H9 (cell line): Measurements from ENCODE around the gene PLCH1. TPM values are rescaled to one million over a fixed set of nuclear protein-coding genes. Genes with fewer than 3 reads are reported as not detected.

Experiments
- DNase-seq: peaks from one replicate; pipeline ENCODE4 v3.0.0-alpha.2; 2017
- H2AFZ ChIP-seq: one replicate; pipeline ENCODE4 v1.6.1; 2013; ENCODE audit warnings: mild to moderate bottlenecking, low read length, control low read depth, moderate library complexity
- H2AK5ac ChIP-seq: 2 replicates; pipeline ENCODE4 v1.6.1; 2013; ENCODE audit warnings: low read length, control low read depth, mixed read lengths; ENCODE audit not compliant: insufficient read length
- H2BK120ac ChIP-seq: one replicate; pipeline ENCODE4 v1.6.1; 2013; ENCODE audit warnings: low read depth, mild to moderate bottlenecking, low read length, control low read depth, inconsistent platforms; ENCODE audit not compliant: poor library complexity, severe bottlenecking
- H2BK12ac ChIP-seq: 2 replicates; pipeline ENCODE4 v1.6.1; 2013; ENCODE audit warnings: low read length, control low read depth, mixed read lengths, low read depth; ENCODE audit not compliant: insufficient read length
- H2BK15ac ChIP-seq: 2 replicates; pipeline ENCODE4 v1.6.1; 2013; ENCODE audit warnings: low read depth, low read length, control low read depth
- H2BK20ac ChIP-seq: one replicate; pipeline ENCODE4 v1.6.1; 2013; ENCODE audit warnings: low read depth, mild to moderate bottlenecking, low read length, control low read depth, inconsistent platforms; ENCODE audit not compliant: poor library complexity, severe bottlenecking
- H2BK5ac ChIP-seq: 2 replicates; pipeline ENCODE4 v1.6.1; 2013; ENCODE audit warnings: low read length, control low read depth, mixed read lengths; ENCODE audit not compliant: insufficient read length
- H3K14ac ChIP-seq: 2 replicates; pipeline ENCODE4 v1.6.1; 2013; ENCODE audit warnings: low read length, control low read depth; ENCODE audit not compliant: insufficient read depth
- H3K18ac ChIP-seq: 2 replicates; pipeline ENCODE4 v1.6.1; 2013; ENCODE audit warnings: low read depth, mild to moderate bottlenecking, mixed read lengths, low read length, control low read depth; ENCODE audit not compliant: insufficient read length
- H3K23ac ChIP-seq: 2 replicates; pipeline ENCODE4 v1.6.1; 2013; ENCODE audit warnings: low read length, control low read depth, mixed read lengths, low read depth; ENCODE audit not compliant: insufficient read length
- H3K23me2 ChIP-seq: 2 replicates; pipeline ENCODE4 v1.6.1; 2013; ENCODE audit warnings: low read depth, mild to moderate bottlenecking, mixed read lengths, low read length, control low read depth; ENCODE audit not compliant: insufficient read length, poor library complexity, severe bottlenecking
- H3K27ac ChIP-seq: 2 replicates; pipeline ENCODE4 v1.5.1; 2013; ENCODE audit warnings: low read length, control low read depth, mixed read lengths, low read depth; ENCODE audit not compliant: insufficient read length
- H3K27me3 ChIP-seq: 2 replicates; pipeline ENCODE4 v1.6.1; 2013; ENCODE audit warnings: low read length, control low read depth, inconsistent platforms; ENCODE audit not compliant: insufficient read depth
- H3K4ac ChIP-seq: 2 replicates; pipeline ENCODE4 v1.6.1; 2013; ENCODE audit warnings: low read depth, mild to moderate bottlenecking, control low read depth, inconsistent platforms, low read length, moderate library complexity
- H3K4me1 ChIP-seq: 2 replicates; pipeline ENCODE4 v1.6.1; 2013; ENCODE audit warnings: low read length, control low read depth, inconsistent platforms; ENCODE audit not compliant: insufficient read depth
- H3K4me2 ChIP-seq: 2 replicates; pipeline ENCODE4 v1.6.1; 2013; ENCODE audit warnings: low read length, control low read depth, mixed read lengths; ENCODE audit not compliant: insufficient read length, insufficient read depth
- H3K56ac ChIP-seq: 2 replicates; pipeline ENCODE4 v1.6.1; 2013; ENCODE audit warnings: low read depth, mild to moderate bottlenecking, mixed read lengths, low read length, control low read depth; ENCODE audit not compliant: insufficient read length
- H3K79me1 ChIP-seq: 2 replicates; pipeline ENCODE4 v1.6.1; 2013; ENCODE audit warnings: low read depth, mild to moderate bottlenecking, moderate library complexity, low read length, control low read depth, inconsistent platforms; ENCODE audit not compliant: insufficient read depth, poor library complexity, severe bottlenecking
- H3K79me2 ChIP-seq: 2 replicates; pipeline ENCODE4 v1.6.1; 2013; ENCODE audit warnings: low read length, control low read depth, inconsistent platforms; ENCODE audit not compliant: insufficient read depth
- H3K9ac ChIP-seq: 2 replicates; pipeline ENCODE4 v1.6.1; 2013; ENCODE audit warnings: low read length, control low read depth, mixed read lengths; ENCODE audit not compliant: insufficient read length; ENCODE audit errors: extremely low read depth
- H3K9me3 ChIP-seq: one replicate; pipeline ENCODE4 v1.6.1; 2013; ENCODE audit warnings: low read depth, low read length, inconsistent platforms; ENCODE audit not compliant: control insufficient read depth
- H3T11ph ChIP-seq: one replicate; pipeline ENCODE4 v1.6.1; 2013; ENCODE audit warnings: mild to moderate bottlenecking, low read length, control low read depth, inconsistent platforms
- H4K20me1 ChIP-seq: one replicate; pipeline ENCODE4 v1.6.1; 2013; ENCODE audit not compliant: control insufficient read depth, insufficient read length, insufficient read depth
- H4K5ac ChIP-seq: 2 replicates; pipeline ENCODE4 v1.6.1; 2013; ENCODE audit warnings: low read depth, mild to moderate bottlenecking, mixed read lengths, low read length, control low read depth; ENCODE audit not compliant: insufficient read length
- H4K8ac ChIP-seq: replicated peaks from 2 replicates; pipeline ENCODE4 v1.6.1; 2013; ENCODE audit warnings: low read length, control low read depth, mixed read lengths, low read depth; ENCODE audit not compliant: insufficient read length
- H4K91ac ChIP-seq: 2 replicates; pipeline ENCODE4 v1.6.1; 2013; ENCODE audit warnings: low read depth, mild to moderate bottlenecking, moderate library complexity, mixed read lengths, low read length, control low read depth; ENCODE audit not compliant: insufficient read length
- H3K27ac Mint-ChIP-seq, 3 experiments: 2 replicates in 2 of 3; 3 replicates in 1 of 3; pipeline ENCODE4 v1.8.0; 2020 to 2021; ENCODE audit warnings: mixed read lengths in 3 of 3, mild to moderate bottlenecking in 1 of 3, moderate library complexity in 1 of 3
- H3K27me3 Mint-ChIP-seq: 2 replicates; pipeline ENCODE4 v1.8.0; 2021; ENCODE audit warnings: low read depth, mild to moderate bottlenecking, moderate library complexity, mixed read lengths
- H3K36me3 Mint-ChIP-seq, 3 experiments: 2 replicates in 2 of 3; 3 replicates in 1 of 3; pipeline ENCODE4 v1.8.0; 2020 to 2021; ENCODE audit warnings: low read depth in 3 of 3, mixed read lengths in 3 of 3; ENCODE audit not compliant: insufficient read depth in 1 of 3
- H3K4me1 Mint-ChIP-seq, 2 experiments: 2 replicates each; pipeline ENCODE4 v1.8.0; 2020; ENCODE audit warnings: mixed read lengths in 2 of 2
- H3K4me3 Mint-ChIP-seq, 2 experiments: 2 replicates in 1 of 2; 3 replicates in 1 of 2; pipeline ENCODE4 v1.8.0; 2020 to 2021; ENCODE audit warnings: mild to moderate bottlenecking in 2 of 2, mixed read lengths in 2 of 2, moderate library complexity in 1 of 2
- H3K9me3 Mint-ChIP-seq, 2 experiments: 2 replicates in 1 of 2; 3 replicates in 1 of 2; pipeline ENCODE4 v1.8.0; 2020; ENCODE audit warnings: mild to moderate bottlenecking in 2 of 2, mixed read lengths in 2 of 2, moderate library complexity in 1 of 2
- CTCF ChIP-seq: fragments of 200-600 bp; sonication (generic); conservative IDR thresholded peaks from 3 replicates; pipeline ENCODE4 v1.8.0; 2021; ENCODE audit warnings: antibody characterized with exemption, mild to moderate bottlenecking
- WGBS: extraction: QIAGEN DNeasy Blood & Tissue Kit; methylation state at CpG from one replicate; pipeline ENCODE4 v1.1.7; 2013; ENCODE audit warnings: missing lambda C conversion rate, low lambda C conversion rate, mixed read lengths; ENCODE audit not compliant: insufficient read length; ENCODE audit errors: extremely low coverage; 5-methylcytosine and 5-hydroxymethylcytosine counted together
- total RNA-seq: library from RNA; stranded (reverse); gene quantifications from 2 replicates; pipeline ENCODE4 v1.2.1, GENCODE V29; 2021

The PLCH1 gene
- total RNA-seq, 1 experiment from 2014 or later = 19.0 TPM

DNA sequence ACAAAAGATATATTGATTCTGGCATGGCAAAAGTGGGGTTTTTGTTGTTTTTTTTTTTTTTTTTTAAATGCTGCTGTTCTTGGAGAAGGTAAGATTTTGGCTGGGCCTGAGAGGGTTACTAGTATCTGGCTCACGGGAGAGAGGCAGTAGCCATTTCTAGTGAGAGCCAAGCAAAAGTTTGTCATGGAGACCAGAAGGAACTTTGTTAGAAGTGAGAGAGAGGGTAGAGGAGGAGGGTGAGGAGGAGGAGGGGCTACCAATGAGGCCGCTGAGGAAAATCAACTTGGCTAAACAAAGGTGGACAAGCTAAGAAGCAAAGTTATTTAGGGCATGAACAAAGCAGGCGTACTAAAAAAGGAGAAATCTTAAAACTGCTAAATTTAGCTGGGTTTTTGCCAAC is 402.5 kb downstream of the PLCH1 start:
- H3K27me3 Mint-ChIP-seq = no peaks in the 10 kb centered on the region
- no peak overlapping the region for H3K18ac ChIP-seq
- H3K9ac ChIP-seq = no peak overlapping the region
- no peaks in the 10 kb centered on the region for H3K79me1 ChIP-seq
- peak overlapping the region; percentile 4 to 50 (median 38); a peak in 3 of 7 replicates for H3K27ac Mint-ChIP-seq
- H3K23ac ChIP-seq = no peak overlapping the region
- no peak overlapping the region for H4K8ac ChIP-seq
- H3K4ac ChIP-seq = no peak overlapping the region
- no peak overlapping the region for H2BK15ac ChIP-seq
- H2BK20ac ChIP-seq = no peak overlapping the region
- H2BK5ac ChIP-seq = no peak overlapping the region
- no peak for DNase-seq
- no CpG with 5 or more reads among the region's 3 CpGs for WGBS
- no peak overlapping the region for H3K4me3 Mint-ChIP-seq
- no peak overlapping the region for H3K4me2 ChIP-seq
- H3K9me3 ChIP-seq = no peaks in the 10 kb centered on the region
- H2BK12ac ChIP-seq = no peak overlapping the region
- no peak for TF ChIP-seq CTCF
- no peak overlapping the region for H3K27ac ChIP-seq
- no peak overlapping the region for H2BK120ac ChIP-seq
- H3K23me2 ChIP-seq = no peaks in the 10 kb centered on the region
- H2AK5ac ChIP-seq = no peak overlapping the region
- no peak overlapping the region for H4K5ac ChIP-seq
- no peaks in the 10 kb centered on the region for H3K79me2 ChIP-seq
- H3K27me3 ChIP-seq = no peaks in the 10 kb centered on the region
- H3K56ac ChIP-seq = no peak overlapping the region
- no peak overlapping the region for H4K91ac ChIP-seq
- peaks cover 8 to 13% of the 10 kb centered on the region in 2 experiments for H3K4me1 Mint-ChIP-seq
- no peaks in the 10 kb centered on the region for H3K36me3 Mint-ChIP-seq
- H2AFZ ChIP-seq = peak overlapping the region; percentile 56
- no peak overlapping the region for H3T11ph ChIP-seq
- H4K20me1 ChIP-seq = no peaks in the 10 kb centered on the region
- H3K9me3 Mint-ChIP-seq = no peaks in the 10 kb centered on the region; a peak in 1 of 5 replicates
- H3K14ac ChIP-seq = no peak overlapping the region
- H3K4me1 ChIP-seq = no peaks in the 10 kb centered on the region
